Colonic mucosa (tissue), 4 donors: Measurements from ENCODE around the gene PCYT1B. TPM values are rescaled to one million over a fixed set of nuclear protein-coding genes. Genes with fewer than 3 reads are reported as not detected.

Experiments
- DNase-seq: peaks from one replicate; pipeline ENCODE4 v3.0.0-alpha.2; 2020
- H3K27ac ChIP-seq: fragments of 200-600 bp; one replicate; pipeline ENCODE4 v1.8.0; 2021
- H3K27me3 ChIP-seq: fragments of 200-600 bp; one replicate; pipeline ENCODE4 v1.8.0; 2021
- H3K36me3 ChIP-seq: fragments of 200-600 bp; one replicate; pipeline ENCODE4 v1.8.0; 2021
- H3K4me1 ChIP-seq: fragments of 200-600 bp; one replicate; pipeline ENCODE4 v1.8.0; 2021; ENCODE audit warnings: mild to moderate bottlenecking
- H3K4me3 ChIP-seq: fragments of 200-600 bp; one replicate; pipeline ENCODE4 v1.8.0; 2021
- H3K9ac ChIP-seq, 2 donors: one replicate each; pipeline ENCODE4 v1.7.0; 2013; ENCODE audit warnings: control low read depth in 2 of 2, low read depth in 2 of 2, low read length in 2 of 2
- H3K9me3 ChIP-seq: fragments of 200-600 bp; one replicate; pipeline ENCODE4 v1.8.0; 2021
- intact Hi-C: fragments of 100-400 bp; cut with DNase I; formaldehyde crosslinking; loops from one replicate; pipeline ENCODE4 v1.14.1; 2022
- total RNA-seq, 2 donors: library from RNA; stranded (reverse); fragmentation: NEBNext Ultra II Directional in 1 of 2; extraction: Animal tissue kit (Norgen Biotek cat#: 25700) in 1 of 2; gene quantifications; one replicate each; pipeline ENCODE4 v1.2.1, GENCODE V29; 2021
- TF ChIP-seq, protein P1 (sequence below): fragments of 200-600 bp; IDR thresholded peaks from one replicate; pipeline ENCODE4 v1.8.0; 2022; ENCODE audit warnings: antibody characterized with exemption, mild to moderate bottlenecking
- donor health status: healthy.
- donor health status: DM: no; HTN: no; CAD: no.
- donor health status: DM: no; HTN: no; CAD: no.

The PCYT1B gene
- total RNA-seq, 2 donors from 2014 or later = 0.24 to 0.30 TPM

- intact Hi-C loops = no loop called here
- no peak for DNase-seq
- H3K27me3 ChIP-seq = peaks cover 3% of the 10 kb centered on the region
- H3K4me1 ChIP-seq = no peaks in the 10 kb centered on the region
- TF ChIP-seq, protein P1, sequence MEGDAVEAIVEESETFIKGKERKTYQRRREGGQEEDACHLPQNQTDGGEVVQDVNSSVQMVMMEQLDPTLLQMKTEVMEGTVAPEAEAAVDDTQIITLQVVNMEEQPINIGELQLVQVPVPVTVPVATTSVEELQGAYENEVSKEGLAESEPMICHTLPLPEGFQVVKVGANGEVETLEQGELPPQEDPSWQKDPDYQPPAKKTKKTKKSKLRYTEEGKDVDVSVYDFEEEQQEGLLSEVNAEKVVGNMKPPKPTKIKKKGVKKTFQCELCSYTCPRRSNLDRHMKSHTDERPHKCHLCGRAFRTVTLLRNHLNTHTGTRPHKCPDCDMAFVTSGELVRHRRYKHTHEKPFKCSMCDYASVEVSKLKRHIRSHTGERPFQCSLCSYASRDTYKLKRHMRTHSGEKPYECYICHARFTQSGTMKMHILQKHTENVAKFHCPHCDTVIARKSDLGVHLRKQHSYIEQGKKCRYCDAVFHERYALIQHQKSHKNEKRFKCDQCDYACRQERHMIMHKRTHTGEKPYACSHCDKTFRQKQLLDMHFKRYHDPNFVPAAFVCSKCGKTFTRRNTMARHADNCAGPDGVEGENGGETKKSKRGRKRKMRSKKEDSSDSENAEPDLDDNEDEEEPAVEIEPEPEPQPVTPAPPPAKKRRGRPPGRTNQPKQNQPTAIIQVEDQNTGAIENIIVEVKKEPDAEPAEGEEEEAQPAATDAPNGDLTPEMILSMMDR = no peak
- no peaks in the 10 kb centered on the region for H3K9me3 ChIP-seq
- H3K27ac ChIP-seq = no peak overlapping the region
- no peak overlapping the region for H3K4me3 ChIP-seq
- H3K36me3 ChIP-seq = no peaks in the 10 kb centered on the region
- no peak overlapping the region for H3K9ac ChIP-seq
These were observed 21.0 kb upstream of the PCYT1B start for GRCh38 chrX:24668111-24668510.

- DNase-seq = no peak
- TF ChIP-seq, protein P1 = no peak
- Histone ChIP-seq H3K27me3 (no peaks in the 10 kb centered on the region), H3K27ac (no peak overlapping the region), H3K4me3 (no peak overlapping the region), H3K9ac (no peak overlapping the region), H3K36me3 (no peaks in the 10 kb centered on the region), H3K4me1 (no peaks in the 10 kb centered on the region), H3K9me3 (no peaks in the 10 kb centered on the region)
- intact Hi-C loops = no loop called here
These were observed 15.2 kb upstream of the PCYT1B start for GRCh38 chrX:24662352-24662751.

- no peak overlapping the region for H3K27ac ChIP-seq
- H3K9ac ChIP-seq = no peak overlapping the region
- no peak overlapping the region for H3K4me3 ChIP-seq
- no peaks in the 10 kb centered on the region for H3K9me3 ChIP-seq
- intact Hi-C loops = no loop called here
- TF ChIP-seq, protein P1 = no peak
- no peaks in the 10 kb centered on the region for H3K36me3 ChIP-seq
- DNase-seq = no peak
- H3K27me3 ChIP-seq = no peaks in the 10 kb centered on the region
- no peaks in the 10 kb centered on the region for H3K4me1 ChIP-seq
These were observed 14.1 kb upstream of the PCYT1B start for GRCh38 chrX:24661292-24661691.

DNA sequence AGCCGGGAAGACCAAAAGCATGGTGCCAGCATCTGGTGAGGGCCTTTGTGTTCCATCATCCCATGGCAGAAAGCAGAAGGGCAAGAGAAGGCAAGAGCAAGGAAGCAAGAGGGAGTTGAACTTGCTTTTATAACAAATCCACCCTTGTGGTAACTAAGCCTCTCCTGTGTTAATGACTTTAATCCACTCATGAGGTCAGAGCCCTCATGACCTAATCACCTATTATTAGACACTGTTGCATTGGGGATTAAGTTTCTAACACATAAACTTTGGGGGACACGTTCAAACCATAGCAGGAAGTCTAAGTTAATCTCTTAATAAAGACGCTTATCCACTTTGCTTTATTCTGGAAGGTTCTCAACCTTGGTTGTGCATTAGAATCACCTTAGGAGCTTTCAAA, 12.5 kb upstream of the PCYT1B start:
- no peaks in the 10 kb centered on the region for H3K4me1 ChIP-seq
- TF ChIP-seq, protein P1 = no peak
- H3K4me3 ChIP-seq = no peak overlapping the region
- intact Hi-C loops = no loop called here
- H3K9me3 ChIP-seq = no peaks in the 10 kb centered on the region
- no peak overlapping the region for H3K9ac ChIP-seq
- no peak overlapping the region for H3K27ac ChIP-seq
- H3K36me3 ChIP-seq = no peaks in the 10 kb centered on the region
- no peak for DNase-seq
- H3K27me3 ChIP-seq = no peaks in the 10 kb centered on the region

DNA sequence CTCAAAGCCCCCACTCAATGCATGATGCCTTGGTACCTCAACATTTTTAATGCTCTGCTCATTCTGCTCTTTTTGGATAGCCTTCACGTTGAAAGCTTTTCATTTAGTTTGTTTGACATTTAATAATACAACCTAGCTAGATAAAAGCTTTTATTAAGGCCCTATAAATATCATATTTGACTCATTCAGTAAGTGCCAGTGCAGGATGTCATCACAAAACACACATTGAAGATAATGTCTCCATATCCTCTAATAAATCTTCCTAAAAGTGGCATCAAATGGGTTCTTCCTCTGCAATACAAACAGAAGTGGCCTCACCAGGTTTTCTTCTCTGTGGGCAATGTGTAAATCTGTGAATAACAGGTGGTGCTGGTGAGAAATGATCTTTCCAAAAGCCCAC, 12.0 kb upstream of the PCYT1B start:
- Histone ChIP-seq H3K4me1 (no peaks in the 10 kb centered on the region), H3K27ac (no peak overlapping the region), H3K36me3 (no peaks in the 10 kb centered on the region), H3K27me3 (no peaks in the 10 kb centered on the region), H3K9me3 (no peaks in the 10 kb centered on the region), H3K9ac (no peak overlapping the region), H3K4me3 (no peak overlapping the region)
- TF ChIP-seq, protein P1 = no peak
- intact Hi-C loops = no loop called here
- no peak for DNase-seq

DNA sequence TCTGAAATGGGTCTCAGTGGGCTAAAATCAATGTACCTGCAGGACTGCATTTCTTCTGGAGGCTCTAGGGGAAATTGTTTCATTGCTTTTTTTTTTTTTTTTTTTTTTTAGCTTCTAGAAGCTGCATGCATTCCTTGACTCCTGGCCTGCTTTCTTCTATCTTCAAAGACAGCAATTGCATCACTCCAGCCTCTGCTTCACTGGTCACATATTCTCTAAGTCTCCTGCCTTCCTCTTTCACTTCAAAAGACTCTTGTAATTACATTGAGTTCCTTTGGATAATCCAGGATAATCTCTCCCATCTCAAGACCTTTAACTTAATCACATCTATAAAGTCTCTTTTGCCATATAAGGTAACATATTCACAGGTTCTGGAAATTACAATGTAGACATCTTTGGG, 11.3 kb upstream of the PCYT1B start:
- intact Hi-C loops = no loop called here
- H3K9me3 ChIP-seq = no peaks in the 10 kb centered on the region
- no peak overlapping the region for H3K9ac ChIP-seq
- no peaks in the 10 kb centered on the region for H3K27me3 ChIP-seq
- no peak for DNase-seq
- H3K4me3 ChIP-seq = no peak overlapping the region
- H3K27ac ChIP-seq = no peak overlapping the region
- TF ChIP-seq, protein P1 = no peak
- H3K4me1 ChIP-seq = no peaks in the 10 kb centered on the region
- H3K36me3 ChIP-seq = no peaks in the 10 kb centered on the region
